ENCODE results near the gene KDM2A. TPM values are rescaled to one million over a fixed set of nuclear protein-coding genes. Genes with fewer than 3 reads are reported as not detected.
"Not testable (repeated sequence)": the region's sequence is repeated elsewhere in the genome, so short reads cannot be mapped to it uniquely, and the experiment has no call there.

KDM2A gene
- total RNA-seq, 2 donors from 2014 or later, result 27.7 to 37.3 TPM

DNA sequence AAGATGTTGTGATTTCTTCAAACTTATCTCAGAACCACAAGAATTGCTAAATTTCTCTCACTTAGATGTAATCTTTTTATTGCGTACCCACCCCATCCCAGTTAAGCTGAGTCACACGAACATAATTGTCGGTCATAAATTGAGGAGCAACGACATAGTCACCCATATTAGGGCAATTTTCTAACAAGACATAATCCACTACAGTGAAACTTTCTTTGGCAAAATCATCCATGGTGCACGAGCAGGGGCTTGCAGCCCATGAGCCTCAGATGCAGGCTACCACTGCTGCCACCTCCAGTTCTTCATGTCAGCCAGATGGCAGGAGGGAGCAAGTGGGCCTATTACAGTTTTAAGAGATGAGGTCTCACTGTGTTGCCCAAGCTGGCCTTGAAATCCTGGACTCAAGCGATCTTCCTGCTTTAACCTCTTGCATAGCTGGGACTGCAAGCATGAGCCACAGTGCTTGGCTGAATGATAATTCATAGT lies 77.0 kb downstream of the KDM2A start:
- no peaks in the 10 kb centered on the region for H3K9me3 ChIP-seq
- H3K27ac ChIP-seq, result no peak overlapping the region
- DNase-seq (ENCODE audit: low spot score), result no peak
- no peaks in the 10 kb centered on the region for H3K4me1 ChIP-seq
- peaks cover 12% of the 10 kb centered on the region for H3K36me3 ChIP-seq
- H3K4me3 ChIP-seq, result no peak overlapping the region
- H3K27me3 ChIP-seq, result no peaks in the 10 kb centered on the region
- TF ChIP-seq, protein P1, sequence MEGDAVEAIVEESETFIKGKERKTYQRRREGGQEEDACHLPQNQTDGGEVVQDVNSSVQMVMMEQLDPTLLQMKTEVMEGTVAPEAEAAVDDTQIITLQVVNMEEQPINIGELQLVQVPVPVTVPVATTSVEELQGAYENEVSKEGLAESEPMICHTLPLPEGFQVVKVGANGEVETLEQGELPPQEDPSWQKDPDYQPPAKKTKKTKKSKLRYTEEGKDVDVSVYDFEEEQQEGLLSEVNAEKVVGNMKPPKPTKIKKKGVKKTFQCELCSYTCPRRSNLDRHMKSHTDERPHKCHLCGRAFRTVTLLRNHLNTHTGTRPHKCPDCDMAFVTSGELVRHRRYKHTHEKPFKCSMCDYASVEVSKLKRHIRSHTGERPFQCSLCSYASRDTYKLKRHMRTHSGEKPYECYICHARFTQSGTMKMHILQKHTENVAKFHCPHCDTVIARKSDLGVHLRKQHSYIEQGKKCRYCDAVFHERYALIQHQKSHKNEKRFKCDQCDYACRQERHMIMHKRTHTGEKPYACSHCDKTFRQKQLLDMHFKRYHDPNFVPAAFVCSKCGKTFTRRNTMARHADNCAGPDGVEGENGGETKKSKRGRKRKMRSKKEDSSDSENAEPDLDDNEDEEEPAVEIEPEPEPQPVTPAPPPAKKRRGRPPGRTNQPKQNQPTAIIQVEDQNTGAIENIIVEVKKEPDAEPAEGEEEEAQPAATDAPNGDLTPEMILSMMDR (IDR thresholded peaks at IDR 0.05), result no peak

DNA sequence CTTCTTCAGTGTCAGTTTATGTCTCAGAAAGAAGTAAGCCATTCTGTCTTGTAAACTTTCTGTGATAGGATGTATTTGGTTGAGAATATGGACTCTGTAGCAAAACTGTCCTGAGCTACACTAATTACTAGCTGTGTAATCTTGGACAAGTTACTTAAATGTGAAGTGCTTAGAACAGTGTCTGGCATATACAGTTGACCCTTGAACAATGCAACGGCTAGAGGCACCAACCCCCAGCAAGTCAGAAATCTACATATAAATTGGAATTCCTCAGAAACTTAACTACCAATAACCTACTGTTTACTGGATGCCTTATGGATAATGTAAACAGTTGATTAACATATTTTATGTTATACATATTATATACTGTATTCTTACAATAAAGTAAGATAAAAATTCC lies 78.5 kb downstream of the KDM2A start:
- Histone ChIP-seq H3K27me3 (no peaks in the 10 kb centered on the region), H3K9me3 (no peaks in the 10 kb centered on the region), H3K36me3 (peaks cover 16% of the 10 kb centered on the region), H3K27ac (no peak overlapping the region), H3K4me1 (no peaks in the 10 kb centered on the region), H3K4me3 (no peak overlapping the region)
- no peak for DNase-seq (ENCODE audit: low spot score)
- TF ChIP-seq, protein P1 (IDR thresholded peaks at IDR 0.05), result no peak

DNA sequence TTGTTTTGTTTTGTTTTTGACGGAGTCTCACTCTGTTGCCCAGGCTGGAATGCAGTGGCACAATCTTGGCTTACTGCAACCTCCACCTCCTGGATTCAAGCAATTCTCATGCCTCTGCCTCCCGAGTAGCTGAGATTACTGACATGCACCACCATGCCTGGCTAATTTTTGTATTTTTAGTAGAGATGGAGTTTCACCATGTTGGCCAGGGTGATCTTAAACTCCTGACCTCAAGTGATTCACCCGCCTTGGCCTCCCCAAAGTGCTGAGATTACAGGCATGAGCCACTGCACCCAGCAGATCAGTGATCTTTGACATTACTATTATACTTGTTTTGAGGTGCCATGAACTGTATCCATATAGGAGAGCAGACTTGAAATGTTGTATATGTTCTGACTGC lies 79.7 kb downstream of the KDM2A start:
- not testable (repeated sequence) for H3K27me3 ChIP-seq; H3K4me3 ChIP-seq; H3K4me1 ChIP-seq; H3K27ac ChIP-seq; DNase-seq (ENCODE audit: low spot score); H3K9me3 ChIP-seq
- peaks cover 16% of the 10 kb centered on the region for H3K36me3 ChIP-seq

DNA sequence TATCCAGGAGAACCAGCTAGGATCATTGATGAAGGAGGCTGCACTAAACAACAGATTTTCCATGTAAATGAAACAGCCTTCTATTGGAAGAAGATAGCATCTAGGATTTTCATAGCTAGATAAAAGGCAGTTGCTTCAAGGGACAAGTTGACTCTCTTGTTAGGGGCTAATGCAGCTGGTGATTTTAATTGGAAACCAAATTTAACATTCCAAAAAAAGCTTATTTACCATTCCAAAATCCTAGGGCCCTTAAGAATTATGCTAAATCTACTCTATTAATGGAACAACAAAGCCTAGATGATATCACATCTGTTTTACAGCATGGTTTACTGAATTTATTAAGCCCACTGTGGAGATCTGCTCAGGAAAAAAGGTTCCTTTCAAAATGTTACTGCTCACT lies 80.7 kb downstream of the KDM2A start:
- H3K4me3 ChIP-seq, result no peak overlapping the region
- TF ChIP-seq, protein P1 (IDR thresholded peaks at IDR 0.05), result no peak
- no peaks in the 10 kb centered on the region for H3K27me3 ChIP-seq
- H3K9me3 ChIP-seq, result no peaks in the 10 kb centered on the region
- peaks cover 16% of the 10 kb centered on the region for H3K36me3 ChIP-seq
- no peak overlapping the region for H3K27ac ChIP-seq
- no peak for DNase-seq (ENCODE audit: low spot score)
- H3K4me1 ChIP-seq, result no peaks in the 10 kb centered on the region

DNA sequence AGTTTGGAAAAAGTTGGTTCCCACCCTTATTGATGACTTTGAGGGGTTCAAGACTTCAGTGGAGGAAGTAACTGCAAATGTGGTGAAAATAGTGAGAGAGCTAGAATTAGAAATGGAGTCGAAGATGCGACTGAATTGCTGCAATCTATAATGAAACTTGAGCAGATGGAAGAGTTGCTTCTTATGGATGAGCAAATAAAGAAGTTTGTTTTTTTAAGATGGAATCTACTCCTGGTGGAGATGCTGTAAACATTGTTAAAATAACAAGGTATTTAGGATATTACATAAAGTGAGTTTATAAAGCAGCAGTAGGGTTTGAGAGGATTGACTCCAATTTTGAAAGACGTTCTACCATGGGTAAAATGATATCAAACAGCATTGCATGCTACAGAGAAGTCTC lies 83.0 kb downstream of the KDM2A start:
- H3K27me3 ChIP-seq, result no peaks in the 10 kb centered on the region
- H3K4me1 ChIP-seq, result no peaks in the 10 kb centered on the region
- no peak overlapping the region for H3K27ac ChIP-seq
- H3K36me3 ChIP-seq, result peaks cover 22% of the 10 kb centered on the region
- no peak overlapping the region for H3K4me3 ChIP-seq
- DNase-seq (ENCODE audit: low spot score), result no peak
- TF ChIP-seq, protein P1 (IDR thresholded peaks at IDR 0.05), result no peak
- no peaks in the 10 kb centered on the region for H3K9me3 ChIP-seq

DNA sequence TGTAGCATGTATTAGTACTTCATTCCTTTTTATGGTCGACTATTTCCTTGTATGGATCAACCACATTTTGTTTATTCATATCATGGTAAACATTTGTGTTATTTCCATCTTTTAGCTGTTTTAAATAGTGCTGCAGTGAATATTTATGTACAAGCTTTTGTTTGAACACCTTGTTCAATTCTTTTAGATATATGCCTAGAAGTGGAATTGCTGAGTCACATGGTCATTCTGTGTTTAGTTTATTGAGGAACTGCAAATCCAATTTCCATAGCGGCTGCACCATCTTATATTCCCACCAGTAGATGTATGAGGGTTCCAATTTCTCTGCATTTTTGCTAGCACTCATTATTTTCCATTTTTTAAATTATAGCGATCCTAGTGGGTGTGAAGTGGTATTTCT lies 85.8 kb downstream of the KDM2A start:
- H3K27ac ChIP-seq, result no peak overlapping the region
- no peaks in the 10 kb centered on the region for H3K27me3 ChIP-seq
- no peaks in the 10 kb centered on the region for H3K4me1 ChIP-seq
- no peak for DNase-seq (ENCODE audit: low spot score)
- TF ChIP-seq, protein P1 (IDR thresholded peaks at IDR 0.05), result no peak
- no peak overlapping the region for H3K4me3 ChIP-seq
- peaks cover 42% of the 10 kb centered on the region for H3K36me3 ChIP-seq
- no peaks in the 10 kb centered on the region for H3K9me3 ChIP-seq

DNA sequence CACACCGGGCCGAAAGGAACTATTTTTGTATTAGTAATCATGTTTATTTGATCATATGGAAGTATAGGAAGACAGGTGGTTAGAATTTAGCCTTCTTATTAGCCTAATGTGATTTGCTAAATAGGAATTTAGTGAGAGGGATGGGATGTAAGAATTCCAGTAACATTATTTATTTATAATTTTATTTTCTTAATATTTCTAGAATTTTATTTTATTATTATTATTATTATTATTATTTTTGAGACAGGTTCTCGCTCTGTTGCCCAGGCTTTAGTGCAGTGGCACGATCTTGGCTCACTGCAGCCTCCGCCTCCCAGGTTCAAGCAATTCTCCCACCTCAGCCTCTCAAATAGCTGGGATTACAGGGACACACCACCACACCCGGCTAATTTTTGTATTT lies 90.2 kb downstream of the KDM2A start:
- DNase-seq (ENCODE audit: low spot score), result not testable (repeated sequence)

More for the DNA sequence above, 90.2 kb downstream of the KDM2A start:
- H3K36me3 ChIP-seq, result peaks cover 61% of the 10 kb centered on the region
- not testable (repeated sequence) for H3K4me1 ChIP-seq, H3K27ac ChIP-seq, H3K27me3 ChIP-seq, H3K9me3 ChIP-seq, H3K4me3 ChIP-seq

Data from right atrium auricular region (tissue), 2 donors.